ENCODE measurements around the gene CT47C1. TPM values are rescaled to one million over a fixed set of nuclear protein-coding genes. Genes with fewer than 3 reads are reported as not detected.

The CT47C1 gene
- total and polyA plus RNA-seq, 2 of the 8 experiments (the other 6 are each of a cell fraction or from before 2014, with no cell fraction given): not detected

GRCh38 chrX:119067023-119067739, 5.6 kb upstream of the CT47C1 start:
- H3K4me1 ChIP-seq (replicated peaks in 1 of 4; ENCODE audit: control insufficient read depth in 3 of 4, insufficient read depth in 4 of 4, low read length in 3 of 4): peaks cover 0 to 3% (median 0%) of the 10 kb centered on the region in 4 experiments; a peak in 2 of 7 replicates
- no peak overlapping the region for H2AFZ ChIP-seq (ENCODE audit: low read length)
- H2BK20ac ChIP-seq (ENCODE audit: low read length): no peak overlapping the region
- H3K27ac ChIP-seq (ENCODE audit: low read depth, low read length): no peak overlapping the region
- H4K8ac ChIP-seq (ENCODE audit: extremely low read depth, insufficient read depth, low read length): no peak overlapping the region
- no peak overlapping the region for H2BK15ac ChIP-seq (ENCODE audit: low read length)
- H2BK5ac ChIP-seq (ENCODE audit: low read depth, low read length): no peak overlapping the region
- no peaks in the 10 kb centered on the region for H3K9me3 ChIP-seq (ENCODE audit: insufficient read depth in 2 of 2, low read depth in 1 of 2, low read length in 1 of 2)
- H4K20me1 ChIP-seq (replicated peaks in 1 of 2; ENCODE audit: control insufficient read depth in 1 of 2, insufficient read depth in 2 of 2, low read length in 2 of 2): no peaks in the 10 kb centered on the region
- H3K4me3 ChIP-seq (ENCODE audit: extremely low read depth in 1 of 4, insufficient read depth in 2 of 4, low read depth in 3 of 4, low read length in 4 of 4): no peak overlapping the region
- POLR2A ChIA-PET (ENCODE audit: partially characterized antibody): no interaction called here
- no peaks in the 10 kb centered on the region for H3K79me1 ChIP-seq (ENCODE audit: low read depth, low read length)
- H2BK12ac ChIP-seq (ENCODE audit: low read depth, low read length): no peak overlapping the region
- no peak overlapping the region for H4K91ac ChIP-seq (replicated peaks; ENCODE audit: insufficient read length, low read length)
- no peaks in the 10 kb centered on the region for H3K23me2 ChIP-seq (ENCODE audit: low read depth, low read length)
- H3K9ac ChIP-seq (replicated peaks in 1 of 4; ENCODE audit: extremely low read depth in 1 of 4, low read depth in 3 of 4, low read length in 3 of 4): no peak overlapping the region
- H3K27me3 ChIP-seq (replicated peaks in 1 of 4; ENCODE audit: control insufficient read depth in 3 of 4, extremely low read depth in 1 of 4, insufficient read depth in 3 of 4, low read length in 3 of 4): no peaks in the 10 kb centered on the region
- FAIRE-seq: peak; percentile 42
- TF ChIP-seq RAD21 (IDR thresholded peaks at IDR 0.05 in 1 of 2, conservative IDR thresholded peaks at IDR 0.05 in 1 of 2; ENCODE audit: low read depth in 2 of 2, low read length in 2 of 2): peak; percentile 76 to 84
- no peak for TF ChIP-seq KDM5A (IDR thresholded peaks at IDR 0.05; ENCODE audit: low read length)
- peak; percentile 50 to 68 (median 57) for TF ChIP-seq CTCF (IDR thresholded peaks at IDR 0.05; ENCODE audit: control extremely low read depth in 1 of 3, insufficient read depth in 1 of 3, low read depth in 1 of 3, low read length in 3 of 3)
- TF ChIP-seq CBX8 (IDR thresholded peaks at IDR 0.05; ENCODE audit: borderline replicate concordance, low read depth, low read length): no peak
- no peak overlapping the region for H4K5ac ChIP-seq (ENCODE audit: insufficient read length, low read depth, low read length)
- no peak overlapping the region for H2BK120ac ChIP-seq (replicated peaks; ENCODE audit: low read depth, low read length)
- H3K4ac ChIP-seq (replicated peaks; ENCODE audit: insufficient read length, low read depth, low read length): no peak overlapping the region
- H2AK5ac ChIP-seq (ENCODE audit: low read depth, low read length): no peak overlapping the region
- H3K36me3 ChIP-seq (ENCODE audit: control insufficient read depth in 2 of 4, insufficient read depth in 4 of 4, low read length in 3 of 4): no peaks in the 10 kb centered on the region
- no peaks in the 10 kb centered on the region for H3K79me2 ChIP-seq (ENCODE audit: control insufficient read depth in 1 of 2, insufficient read depth in 2 of 2, low read length in 2 of 2)
- H3K14ac ChIP-seq (ENCODE audit: insufficient read length): no peak overlapping the region
- peak in 1 of 2 experiments; percentile 59 for DNase-seq (ENCODE audit: low read depth in 1 of 2, low spot score in 2 of 2)
- H3K56ac ChIP-seq (replicated peaks; ENCODE audit: insufficient read length, low read depth, low read length): no peak overlapping the region
- H3K4me2 ChIP-seq (ENCODE audit: insufficient read depth in 1 of 2, low read depth in 2 of 2, low read length in 2 of 2): no peak overlapping the region
- no peak overlapping the region for H3K18ac ChIP-seq (ENCODE audit: extremely low read depth, low read length)
- CTCF ChIA-PET (ENCODE audit: partially characterized antibody): interaction anchor here (0.5 to 4.3 kb wide), 17 partner anchors 9 to 222 kb away, joined by 3 to 30 read pairs (median 4); no protein-coding TSS in a partner anchor
- 14% methylated on average over 5 of the region's 7 CpGs; no CpG with 5 or more reads in 1 of the 2 experiments for WGBS, 2 experiments (ENCODE audit: extremely low coverage in 1 of 2, insufficient coverage in 1 of 2, insufficient read length in 1 of 2, insufficient replicate concordance in 2 of 2, low coverage in 1 of 2, low lambda C conversion rate in 2 of 2, missing lambda C conversion rate in 1 of 2)
- H3K23ac ChIP-seq (ENCODE audit: insufficient read length): no peak overlapping the region
